Peyer's patch (tissue), 4 donors: ENCODE results near the gene DCC.

Experiments
- POLR2A ChIP-seq, 2 donors: fragments of 450-650 bp; IDR thresholded peaks; one replicate each; pipeline ENCODE4 v1.5.1; 2017; ENCODE audit warnings: antibody characterized with exemption in 2 of 2, mild to moderate bottlenecking in 2 of 2, moderate library complexity in 2 of 2
- TF ChIP-seq, protein P1 (sequence below), 6 experiments: fragments of 450-650 bp in 4 of 6; fragments of 200-600 bp in 2 of 6; sonication (generic) in 1 of 6; IDR thresholded peaks; one replicate each; pipeline ENCODE4 v1.5.1; 2017 to 2019; ENCODE audit warnings: antibody characterized with exemption in 6 of 6, mild to moderate bottlenecking in 3 of 6, moderate library complexity in 1 of 6

DNA sequence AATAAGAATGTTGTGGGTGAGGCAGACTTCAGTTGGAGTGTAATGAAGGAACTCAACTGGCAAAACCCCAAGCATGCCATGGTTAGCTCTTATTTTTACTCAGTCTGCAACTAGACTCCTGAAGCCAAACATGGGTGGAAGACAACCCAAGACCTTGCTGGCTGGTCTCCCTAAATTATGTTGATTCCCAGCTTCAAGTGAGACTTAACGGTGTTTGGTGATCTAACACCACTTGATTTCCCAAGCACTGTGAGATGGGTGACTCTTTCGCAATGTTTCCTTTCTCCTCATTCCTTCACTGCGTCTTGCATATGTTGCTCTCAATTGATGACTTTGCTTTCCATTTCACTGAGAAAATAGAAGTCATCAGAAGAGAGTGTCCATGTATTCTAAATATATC lies 693.1 kb downstream of the DCC start:
- no peak for TF ChIP-seq POLR2A (IDR thresholded peaks at IDR 0.05)
- TF ChIP-seq, protein P1, sequence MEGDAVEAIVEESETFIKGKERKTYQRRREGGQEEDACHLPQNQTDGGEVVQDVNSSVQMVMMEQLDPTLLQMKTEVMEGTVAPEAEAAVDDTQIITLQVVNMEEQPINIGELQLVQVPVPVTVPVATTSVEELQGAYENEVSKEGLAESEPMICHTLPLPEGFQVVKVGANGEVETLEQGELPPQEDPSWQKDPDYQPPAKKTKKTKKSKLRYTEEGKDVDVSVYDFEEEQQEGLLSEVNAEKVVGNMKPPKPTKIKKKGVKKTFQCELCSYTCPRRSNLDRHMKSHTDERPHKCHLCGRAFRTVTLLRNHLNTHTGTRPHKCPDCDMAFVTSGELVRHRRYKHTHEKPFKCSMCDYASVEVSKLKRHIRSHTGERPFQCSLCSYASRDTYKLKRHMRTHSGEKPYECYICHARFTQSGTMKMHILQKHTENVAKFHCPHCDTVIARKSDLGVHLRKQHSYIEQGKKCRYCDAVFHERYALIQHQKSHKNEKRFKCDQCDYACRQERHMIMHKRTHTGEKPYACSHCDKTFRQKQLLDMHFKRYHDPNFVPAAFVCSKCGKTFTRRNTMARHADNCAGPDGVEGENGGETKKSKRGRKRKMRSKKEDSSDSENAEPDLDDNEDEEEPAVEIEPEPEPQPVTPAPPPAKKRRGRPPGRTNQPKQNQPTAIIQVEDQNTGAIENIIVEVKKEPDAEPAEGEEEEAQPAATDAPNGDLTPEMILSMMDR (IDR thresholded peaks at IDR 0.05) = no peak
